Measurements from ENCODE around the gene MFSD6.
"Not testable (repeated sequence)": the region's sequence is repeated elsewhere in the genome, so short reads cannot be mapped to it uniquely, and the experiment has no call there.

The MFSD6 gene

DNA sequence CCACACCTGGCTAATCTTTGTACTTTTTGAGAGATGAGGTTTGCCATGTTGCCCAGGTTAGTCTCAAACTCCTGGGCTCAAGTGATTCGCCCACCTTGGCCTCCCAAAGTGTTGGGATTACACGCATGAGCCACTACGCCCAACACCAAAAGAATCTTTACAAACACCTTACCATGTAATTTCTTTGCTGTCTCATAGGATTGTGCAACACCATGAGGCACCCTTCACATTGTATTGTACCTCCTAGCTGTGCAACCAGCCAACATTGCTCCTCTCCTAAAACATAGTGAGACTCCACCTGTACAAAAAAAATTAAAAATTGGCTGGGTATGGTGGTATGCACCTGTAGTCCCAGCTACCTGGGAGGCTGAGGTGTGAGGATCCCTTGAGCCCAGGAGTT, 3.1 kb upstream of the MFSD6 start:
- no peak for DNase-seq

GRCh38 chr2:190405995-190406394, 2.2 kb upstream of the MFSD6 start:
- DNase-seq, result no peak

DNA sequence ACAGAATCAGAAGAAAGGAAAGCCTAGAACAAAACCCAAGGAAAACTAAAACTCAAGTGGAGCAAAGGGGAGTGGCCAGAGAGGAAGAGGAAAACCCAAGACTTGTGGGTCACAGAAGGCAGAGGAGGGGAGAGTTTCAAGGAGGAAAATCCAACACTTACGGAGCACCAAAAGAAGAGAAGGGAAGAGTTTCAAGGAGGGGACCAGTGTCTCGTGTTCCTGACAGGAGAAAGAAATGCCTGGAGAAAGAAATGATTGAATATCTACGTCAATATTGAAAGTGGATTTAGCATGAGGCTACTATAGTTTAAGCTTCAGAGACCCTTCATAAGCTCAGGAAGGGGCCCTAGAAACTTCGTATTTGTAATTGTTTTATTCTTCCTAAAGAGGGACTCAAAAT, 1.4 kb upstream of the MFSD6 start:
- no peak for DNase-seq

- peak in 2 of 51 donors; percentile 38 to 72 for DNase-seq
Observed at GRCh38 chr2:190407246-190407661, 901 bp upstream of the MFSD6 start.

GRCh38 chr2:190408538-190409271, 550 bp downstream of the MFSD6 start:
- DNase-seq, result peak in 49 of 51 donors; percentile 4 to 82 (median 66)

DNA sequence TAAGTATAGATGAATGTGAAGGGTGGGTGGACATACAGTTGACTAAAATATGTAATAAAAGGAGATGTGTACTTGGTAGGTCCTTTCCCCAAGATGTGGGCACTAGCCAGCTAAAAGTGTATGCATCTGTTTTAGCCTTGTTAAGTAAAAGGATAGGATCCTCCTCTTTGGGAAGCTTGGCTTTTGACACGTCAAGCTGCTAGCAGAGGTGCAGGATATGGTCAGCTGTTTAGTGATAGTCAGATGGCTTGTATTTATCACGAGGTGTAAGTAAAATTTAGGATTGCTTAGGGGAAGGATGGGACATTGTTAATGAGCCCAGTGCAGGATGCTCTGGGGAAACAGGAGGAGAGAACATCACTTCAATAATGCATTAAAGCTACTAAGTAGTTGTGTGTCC, 1.5 kb downstream of the MFSD6 start:
- DNase-seq, result peak in 3 of 51 donors; percentile 3 to 38 (median 33)

- no peak for DNase-seq
Observed at GRCh38 chr2:190410166-190410565, 2.0 kb downstream of the MFSD6 start.

- no peak for DNase-seq
Observed at GRCh38 chr2:190412966-190413365, 4.8 kb downstream of the MFSD6 start.

DNA sequence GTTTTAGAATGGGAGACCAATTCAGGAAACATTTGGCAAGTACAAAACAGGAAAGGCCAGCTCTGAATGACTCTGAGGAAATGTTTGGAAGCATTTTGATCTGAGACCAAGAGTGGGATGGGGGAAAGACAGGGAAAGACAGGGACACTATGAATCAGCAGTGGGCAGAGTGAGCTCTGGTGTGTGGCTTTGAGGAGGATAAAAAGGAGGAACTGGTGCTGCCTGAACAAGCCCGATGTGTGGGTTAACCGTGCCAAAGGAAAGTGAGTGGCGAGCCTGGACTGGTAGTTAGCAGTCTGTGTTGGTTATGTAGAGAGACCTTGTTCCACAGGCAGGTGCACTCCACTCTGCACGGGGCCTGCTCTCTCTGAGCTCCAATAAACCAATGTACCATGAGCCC, 5.3 kb downstream of the MFSD6 start:
- peak in 4 of 51 donors; percentile 3 to 21 (median 17) for DNase-seq

GRCh38 chr2:190415251-190415650, 7.1 kb downstream of the MFSD6 start:
- DNase-seq, result no peak

- DNase-seq, result no peak
Observed at GRCh38 chr2:190415794-190416775, 7.9 kb downstream of the MFSD6 start.

- DNase-seq, result no peak
Observed at GRCh38 chr2:190417045-190417842, 9.1 kb downstream of the MFSD6 start.

- no peak for DNase-seq
Observed at GRCh38 chr2:190418727-190419126, 10.6 kb downstream of the MFSD6 start.

DNA sequence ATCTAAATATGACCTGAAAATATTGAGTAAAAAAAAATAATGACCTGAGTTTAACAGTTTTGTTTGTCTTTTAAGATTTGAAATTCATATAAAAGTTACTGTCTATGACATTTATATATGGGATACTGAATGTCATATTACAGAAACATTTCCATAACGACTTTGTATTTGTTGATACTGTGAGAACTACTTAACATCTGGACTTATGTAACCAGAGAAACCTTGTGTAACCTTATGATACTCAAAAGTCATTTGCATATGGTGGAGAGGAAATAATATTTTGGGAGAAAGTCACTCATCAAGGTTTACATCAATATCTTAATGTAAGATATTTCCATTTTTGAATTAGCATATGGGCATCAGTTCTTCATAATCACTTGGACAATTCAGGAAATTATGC, 12.6 kb downstream of the MFSD6 start:
- DNase-seq, result no peak

- DNase-seq, result no peak
Observed at GRCh38 chr2:190425221-190425866, 17.2 kb downstream of the MFSD6 start.

- DNase-seq, result no peak
Observed at GRCh38 chr2:190425883-190426658, 17.9 kb downstream of the MFSD6 start.

DNA sequence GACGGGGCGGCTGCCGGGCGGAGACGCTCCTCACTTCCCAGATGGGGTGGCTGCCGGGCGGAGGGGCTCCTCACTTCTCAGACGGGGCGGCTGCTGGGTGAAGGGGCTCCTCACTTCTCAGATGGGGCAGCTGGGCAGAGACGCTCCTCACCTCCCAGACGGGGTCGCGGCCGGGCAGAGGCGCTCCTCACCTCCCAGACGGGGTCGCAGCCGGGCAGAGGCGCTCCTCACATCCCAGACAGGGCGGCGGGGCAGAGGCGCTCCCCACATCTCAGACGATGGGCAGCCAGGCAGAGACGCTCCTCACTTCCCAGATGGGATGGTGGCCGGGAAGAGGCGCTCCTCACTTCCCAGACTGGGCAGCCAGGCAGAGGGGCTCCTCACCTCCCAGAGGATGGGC, 22.7 kb downstream of the MFSD6 start:
- not testable (repeated sequence) for DNase-seq

- no peak for DNase-seq
Observed at GRCh38 chr2:190431907-190432306, 23.8 kb downstream of the MFSD6 start.

- DNase-seq, result no peak
Observed at GRCh38 chr2:190432567-190433231, 24.5 kb downstream of the MFSD6 start.
